Posterior vena cava (tissue), 2 donors: ENCODE results near the gene PHF1. TPM values are rescaled to one million over a fixed set of nuclear protein-coding genes. Genes with fewer than 3 reads are reported as not detected.

Source experiments
- DNase-seq: peaks from one replicate; pipeline ENCODE4 v3.0.0-alpha.2; 2020; ENCODE audit warnings: low spot score
- intact Hi-C, 2 donors: fragments of 100-400 bp; cut with DNase I; formaldehyde crosslinking; loops; one replicate each; pipeline versions ENCODE4 v1.14.1 to v1.14.2; 2022 to 2023
- total RNA-seq, 2 donors: library from RNA; stranded (reverse); fragmentation: NEBNext Ultra II Directional; extraction: Animal tissue kit (Norgen Biotek cat#: 25700); gene quantifications; one replicate each; pipeline ENCODE4 v1.2.1, GENCODE V29; 2021
- donor health status: DM: yes; HTN: yes; CAD: no.
- donor health status: DM: yes; HTN: yes; CAD: no.

Gene PHF1
- total RNA-seq, 2 donors from 2014 or later = 46.3 to 67.6 TPM

DNA sequence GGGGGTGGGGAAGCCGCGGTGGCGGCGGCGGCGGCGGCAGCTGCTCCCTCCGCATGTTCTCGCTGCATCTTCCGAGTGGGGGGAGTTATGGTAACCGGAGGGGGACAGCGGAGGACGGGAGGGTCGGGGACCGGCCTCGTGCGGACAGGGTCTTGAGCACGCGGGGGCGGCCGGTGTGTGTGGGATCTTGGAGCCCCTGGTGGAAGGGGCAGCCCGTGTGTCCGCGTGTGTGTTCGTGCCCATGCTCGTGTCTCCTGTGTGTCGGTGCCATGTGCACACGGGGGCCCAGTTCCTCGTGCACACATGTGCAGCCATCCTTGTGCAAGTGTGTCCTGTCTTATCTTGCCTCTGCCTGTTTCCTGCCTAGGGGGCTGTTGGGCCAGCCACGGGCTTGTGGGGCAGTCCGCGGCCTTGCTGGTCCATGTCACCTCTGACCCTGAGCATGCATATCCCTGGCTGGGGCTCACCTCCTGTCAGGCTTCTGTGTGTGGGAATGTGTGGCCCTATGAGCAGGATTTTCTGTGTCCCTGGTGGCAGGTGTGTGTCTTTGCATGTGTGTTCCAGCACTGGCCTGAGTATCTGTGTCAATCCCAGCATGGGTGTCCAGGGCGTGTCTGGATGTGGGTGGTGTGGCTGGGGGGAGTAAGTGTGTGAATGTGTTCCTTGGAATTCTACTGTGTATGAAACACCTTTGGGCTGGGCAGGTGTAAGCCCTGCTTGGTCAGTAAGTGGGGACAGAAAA is 17.6 kb downstream of the PHF1 start:
- intact Hi-C loops = no loop called here
- peak; percentile 85 for DNase-seq

DNA sequence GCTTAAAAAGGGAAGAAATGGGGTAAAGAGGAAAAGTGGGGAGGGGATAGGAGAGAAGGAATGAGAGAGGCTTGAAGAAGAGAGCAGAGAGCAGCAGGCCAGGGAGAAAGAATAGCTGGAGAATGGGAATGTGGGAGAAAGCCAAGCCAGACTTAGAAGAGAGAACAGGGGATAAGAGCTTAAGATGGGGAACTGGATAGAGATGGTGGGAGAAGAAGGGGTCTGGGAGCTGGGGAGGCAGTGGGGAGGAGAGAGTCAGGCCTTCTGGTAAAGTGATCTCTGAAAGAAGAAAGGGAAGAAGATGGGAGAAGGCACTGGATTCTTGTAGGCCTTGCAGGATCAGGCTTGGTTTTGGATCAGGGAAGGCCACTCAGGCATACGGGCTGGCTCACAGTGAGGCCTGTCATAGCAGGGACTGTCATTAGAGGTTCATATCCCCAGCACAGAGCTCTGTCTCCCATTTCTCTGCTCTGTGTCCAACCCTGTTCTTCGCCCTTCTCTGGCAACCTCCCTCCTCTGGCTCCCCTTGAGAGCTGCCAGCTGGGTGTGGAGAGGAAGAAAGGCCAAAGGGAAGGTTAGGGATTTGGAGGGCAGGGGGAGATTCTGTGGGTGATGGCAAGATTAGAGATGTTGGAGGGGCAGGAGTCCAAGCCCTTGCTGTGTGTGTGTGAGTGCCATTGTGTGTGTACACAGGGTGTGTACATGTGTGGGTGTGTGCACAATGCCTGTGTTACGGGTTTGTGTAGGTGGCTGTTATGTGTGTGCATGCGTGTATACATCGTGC is 18.3 kb downstream of the PHF1 start:
- no peak for DNase-seq
- intact Hi-C loops = loop anchor here in 1 of 2 donors (1.0 kb wide), 1 partner anchor 27 kb away; no protein-coding TSS in a partner anchor

DNA sequence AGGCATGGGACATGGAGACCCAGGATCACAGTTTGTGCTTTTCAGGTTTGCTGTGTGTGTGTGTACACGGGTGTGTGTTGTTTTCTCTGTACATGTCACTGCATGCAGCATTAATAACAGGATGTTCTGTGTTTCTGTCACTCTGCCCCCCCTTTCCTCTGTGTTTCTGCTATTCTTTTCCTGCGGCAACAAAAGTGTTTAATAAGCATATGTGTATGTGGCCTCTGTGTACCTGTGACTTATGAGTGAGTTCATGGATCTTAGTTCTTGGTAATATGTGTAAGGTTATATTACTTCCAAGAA is 18.9 kb downstream of the PHF1 start:
- no peak for DNase-seq
- intact Hi-C loops = loop anchor here in 1 of 2 donors (1.0 kb wide), 1 partner anchor 27 kb away; no protein-coding TSS in a partner anchor

DNA sequence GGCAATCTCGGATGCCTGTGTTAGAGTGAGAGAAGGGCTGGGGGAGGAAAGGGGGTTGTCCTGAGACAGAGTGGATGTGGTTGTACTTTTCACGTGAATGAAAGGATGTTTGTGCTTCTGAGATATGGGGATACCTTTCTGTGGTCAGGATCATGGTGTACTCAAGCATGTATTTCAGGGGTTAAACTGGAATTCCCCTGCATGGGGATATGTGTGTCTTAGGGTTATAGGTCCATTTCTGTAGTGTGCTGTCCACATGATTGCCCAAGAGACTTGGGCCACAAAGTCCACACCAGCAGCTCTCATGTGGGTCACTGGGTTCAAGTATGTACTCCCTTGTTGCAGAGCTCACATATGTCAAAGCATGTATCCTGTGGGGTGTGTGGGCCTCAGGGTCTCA is 19.5 kb downstream of the PHF1 start:
- no peak for DNase-seq
- intact Hi-C loops = no loop called here

DNA sequence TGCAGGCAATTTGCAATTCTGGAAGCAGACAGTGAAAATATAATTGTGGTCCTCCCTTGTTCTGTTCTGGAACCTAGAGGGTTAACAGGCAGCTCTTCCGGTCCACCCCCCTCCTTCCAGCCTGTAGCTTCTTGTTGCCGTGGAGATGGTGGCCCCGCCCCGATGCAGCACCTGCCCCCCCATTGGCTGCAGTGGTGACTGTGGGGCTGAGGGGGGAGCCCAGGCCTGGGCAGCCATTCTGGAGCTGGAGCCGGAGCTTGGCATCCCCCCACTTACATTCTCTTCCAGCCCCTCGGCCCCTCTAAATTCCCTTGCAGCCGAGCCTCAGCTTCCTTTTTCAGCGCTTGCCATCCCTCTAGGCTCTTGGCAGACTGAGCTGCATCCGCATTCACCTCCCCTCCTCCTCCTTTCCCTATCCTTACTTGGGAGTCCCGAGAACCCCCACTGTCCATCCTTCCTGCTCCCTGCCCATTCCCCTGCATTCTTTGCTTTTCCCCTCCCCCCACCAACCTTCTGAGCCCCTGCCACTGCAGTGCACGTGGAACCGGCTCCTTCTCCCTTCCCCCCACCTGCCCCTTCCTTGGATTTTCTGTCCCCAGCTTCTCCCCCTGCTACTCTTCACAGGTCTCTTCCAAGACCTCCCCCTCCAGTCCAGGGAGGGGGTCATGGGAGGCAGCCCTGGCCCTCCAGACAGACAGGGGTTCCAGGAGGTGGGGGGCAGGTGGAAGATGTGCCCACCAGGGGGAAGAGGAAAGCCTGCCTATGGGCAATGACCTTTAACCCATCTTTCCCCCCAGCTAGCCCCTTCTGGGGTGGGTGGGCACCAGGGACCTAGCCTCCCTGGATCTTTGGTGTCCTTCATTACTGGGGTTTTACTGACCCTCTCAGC is 20.4 kb downstream of the PHF1 start:
- intact Hi-C loops = no loop called here
- peak; percentile 92 for DNase-seq

DNA sequence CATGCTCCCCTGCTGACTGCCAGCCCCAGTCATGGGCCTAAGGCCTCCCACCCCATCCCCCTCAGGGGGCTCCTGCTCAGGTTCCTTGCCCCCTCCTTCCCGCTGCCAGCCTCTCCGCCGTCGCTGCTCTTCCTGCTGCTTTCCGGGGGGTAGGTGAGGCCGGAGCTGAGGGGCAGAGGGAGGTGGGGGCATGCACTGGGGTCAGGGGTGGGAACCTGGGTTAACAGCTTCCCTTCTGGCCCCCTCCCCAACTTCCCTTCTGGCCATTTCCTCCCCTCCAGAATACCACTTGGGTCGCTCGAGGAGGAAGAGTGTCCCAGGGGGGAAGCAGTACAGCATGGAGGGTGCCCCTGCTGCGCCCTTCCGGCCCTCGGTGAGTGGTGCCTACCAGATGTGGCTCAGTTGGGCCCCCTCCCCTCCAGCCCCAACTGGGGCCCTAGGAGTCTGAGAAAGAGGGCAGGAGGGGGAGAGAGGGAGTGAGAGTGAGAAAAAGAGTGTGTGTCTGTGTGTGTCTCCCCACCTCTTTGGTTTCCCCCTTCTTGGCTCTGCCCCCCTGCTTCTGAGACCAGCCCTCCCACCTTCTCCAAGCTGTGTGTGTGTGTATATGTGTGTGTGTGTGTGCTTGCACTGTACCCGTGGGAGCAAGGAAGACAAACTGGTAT is 21.2 kb downstream of the PHF1 start:
- no peak for DNase-seq

DNA sequence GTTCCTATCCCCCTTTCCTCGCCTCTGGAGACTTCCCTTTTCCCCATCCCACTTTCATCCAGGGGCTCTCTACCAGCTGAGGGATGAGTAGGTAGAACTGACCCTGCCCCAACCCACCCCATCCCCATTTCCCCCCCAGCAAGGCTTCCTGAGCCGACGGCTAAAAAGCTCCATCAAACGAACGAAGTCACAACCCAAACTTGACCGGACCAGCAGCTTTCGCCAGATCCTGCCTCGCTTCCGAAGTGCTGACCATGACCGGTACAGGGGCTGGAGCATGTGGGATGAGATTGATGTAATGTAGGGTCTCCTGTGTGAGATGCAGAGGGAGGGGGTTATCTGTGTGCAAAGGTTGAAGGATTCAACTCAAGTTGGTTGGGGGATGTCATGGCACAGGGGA is 21.7 kb downstream of the PHF1 start:
- intact Hi-C loops = no loop called here
- DNase-seq = no peak

More for the DNA sequence above, 21.2 kb downstream of the PHF1 start:
- intact Hi-C loops = no loop called here

DNA sequence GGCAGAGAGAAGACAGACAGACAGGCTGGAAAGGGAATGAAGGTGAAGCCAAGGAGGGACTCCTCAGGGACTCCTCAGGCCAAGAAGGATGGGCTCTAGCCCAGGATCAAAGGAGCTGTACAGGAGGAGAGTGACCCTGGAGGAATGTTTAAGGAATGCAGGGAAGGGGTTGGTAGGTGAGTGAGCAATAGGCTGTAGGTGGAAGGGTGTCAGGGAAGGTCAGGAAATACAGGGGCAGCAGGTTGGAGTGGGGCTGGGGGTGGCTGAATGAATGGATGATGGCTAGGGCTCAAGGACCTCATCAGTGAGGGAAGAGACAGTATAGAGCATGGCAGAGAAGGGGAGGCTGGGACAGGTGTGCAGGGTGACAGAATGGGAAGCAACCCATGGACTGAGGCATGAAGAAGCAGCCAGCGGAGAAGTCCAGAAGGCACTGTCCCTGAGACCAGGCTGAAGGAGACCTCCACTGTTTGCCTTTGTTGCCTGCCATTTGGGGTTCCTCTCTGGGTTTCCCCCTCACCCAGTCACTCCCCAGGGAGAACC is 22.3 kb downstream of the PHF1 start:
- DNase-seq = no peak

DNA sequence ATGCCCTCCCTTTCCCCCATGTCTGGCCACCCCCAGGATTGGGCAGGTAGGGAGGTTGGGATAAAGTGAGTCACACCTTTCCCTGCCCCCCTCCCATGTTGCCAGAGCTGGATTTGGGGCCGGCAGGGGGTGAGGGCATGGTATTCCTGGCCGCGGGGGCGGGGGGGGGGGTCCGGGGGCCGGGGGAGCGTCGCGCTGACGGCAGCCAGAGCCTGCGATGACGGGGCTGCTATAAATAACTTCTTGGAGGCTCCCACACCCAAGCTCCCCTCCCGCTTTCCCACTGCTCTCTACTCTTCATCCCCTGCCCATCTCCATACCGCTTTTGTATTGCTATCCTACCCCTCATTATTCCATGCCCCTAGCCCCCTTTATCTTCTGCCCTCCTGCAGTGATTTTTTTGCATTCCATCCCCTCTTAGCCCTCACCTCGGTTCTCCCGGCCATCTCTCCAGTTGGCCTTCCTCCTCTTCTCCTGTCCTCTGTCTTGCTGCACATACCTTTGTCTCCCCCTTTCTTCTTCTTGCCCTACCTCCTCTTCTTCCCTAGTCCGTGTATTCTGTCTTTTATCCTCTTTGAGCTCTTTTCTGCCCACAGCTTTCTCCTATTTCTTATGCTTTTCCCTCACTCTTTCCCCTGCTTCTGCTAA is 22.9 kb downstream of the PHF1 start:
- DNase-seq = no peak
- intact Hi-C loops = no loop called here

More for the DNA sequence above, 22.3 kb downstream of the PHF1 start:
- intact Hi-C loops = no loop called here

DNA sequence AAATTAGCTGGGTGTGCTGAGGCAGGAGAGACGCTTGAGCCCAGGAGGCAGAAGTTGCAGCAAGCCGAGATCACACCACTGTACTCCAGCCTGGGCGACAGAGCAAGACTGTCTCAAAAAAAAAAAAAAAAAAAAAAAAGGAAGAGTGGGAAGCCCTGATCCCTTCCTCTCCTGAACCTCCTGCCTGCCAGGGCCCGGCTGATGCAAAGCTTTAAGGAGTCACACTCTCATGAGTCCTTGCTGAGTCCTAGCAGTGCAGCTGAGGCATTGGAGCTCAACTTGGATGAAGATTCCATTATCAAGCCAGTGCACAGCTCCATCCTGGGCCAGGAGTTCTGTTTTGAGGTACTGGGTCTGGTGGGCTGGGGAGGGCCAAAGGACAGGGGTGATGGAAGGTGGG is 24.1 kb downstream of the PHF1 start:
- no peak for DNase-seq
- intact Hi-C loops = no loop called here

DNA sequence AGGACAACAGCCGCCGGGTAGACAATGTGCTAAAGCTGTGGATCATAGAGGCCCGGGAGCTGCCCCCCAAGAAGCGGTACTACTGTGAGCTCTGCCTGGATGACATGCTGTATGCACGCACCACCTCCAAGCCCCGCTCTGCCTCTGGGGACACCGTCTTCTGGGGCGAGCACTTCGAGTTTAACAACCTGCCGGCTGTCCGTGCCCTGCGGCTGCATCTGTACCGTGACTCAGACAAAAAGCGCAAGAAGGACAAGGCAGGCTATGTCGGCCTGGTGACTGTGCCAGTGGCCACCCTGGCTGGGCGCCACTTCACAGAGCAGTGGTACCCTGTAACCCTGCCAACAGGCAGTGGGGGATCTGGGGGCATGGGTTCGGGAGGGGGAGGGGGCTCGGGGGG is 26.9 kb downstream of the PHF1 start:
- no peak for DNase-seq
- intact Hi-C loops = no loop called here

DNA sequence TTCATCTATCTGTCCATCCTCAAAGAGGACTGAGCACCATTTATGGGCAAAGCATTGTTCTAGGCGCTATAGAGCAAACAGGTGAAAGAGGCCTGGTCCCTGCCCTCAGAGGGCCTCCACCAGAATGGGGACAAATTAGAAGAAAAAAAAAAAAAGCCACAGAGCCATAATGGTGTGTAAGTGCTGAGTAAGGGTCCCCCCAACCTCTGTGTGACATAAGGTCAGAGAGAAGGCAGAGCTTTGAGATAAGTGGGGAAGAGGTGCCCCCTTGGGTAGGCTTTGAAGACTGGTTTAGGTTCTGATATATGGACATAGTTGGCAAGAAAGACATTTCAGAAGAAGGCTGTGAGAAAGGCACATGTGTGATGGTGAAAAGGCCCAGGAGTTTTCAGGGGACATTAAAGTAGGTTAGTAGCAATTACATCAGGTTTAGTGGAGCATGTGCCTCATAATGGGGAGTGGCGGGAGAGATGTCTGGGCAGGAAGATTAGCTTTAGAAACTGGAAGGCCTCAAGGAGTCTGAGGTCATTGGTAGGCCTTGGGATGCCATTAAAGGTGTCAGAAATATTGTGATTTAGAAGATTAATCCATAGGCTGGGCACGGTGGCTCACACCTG is 28.3 kb downstream of the PHF1 start:
- DNase-seq = no peak
- intact Hi-C loops = no loop called here

DNA sequence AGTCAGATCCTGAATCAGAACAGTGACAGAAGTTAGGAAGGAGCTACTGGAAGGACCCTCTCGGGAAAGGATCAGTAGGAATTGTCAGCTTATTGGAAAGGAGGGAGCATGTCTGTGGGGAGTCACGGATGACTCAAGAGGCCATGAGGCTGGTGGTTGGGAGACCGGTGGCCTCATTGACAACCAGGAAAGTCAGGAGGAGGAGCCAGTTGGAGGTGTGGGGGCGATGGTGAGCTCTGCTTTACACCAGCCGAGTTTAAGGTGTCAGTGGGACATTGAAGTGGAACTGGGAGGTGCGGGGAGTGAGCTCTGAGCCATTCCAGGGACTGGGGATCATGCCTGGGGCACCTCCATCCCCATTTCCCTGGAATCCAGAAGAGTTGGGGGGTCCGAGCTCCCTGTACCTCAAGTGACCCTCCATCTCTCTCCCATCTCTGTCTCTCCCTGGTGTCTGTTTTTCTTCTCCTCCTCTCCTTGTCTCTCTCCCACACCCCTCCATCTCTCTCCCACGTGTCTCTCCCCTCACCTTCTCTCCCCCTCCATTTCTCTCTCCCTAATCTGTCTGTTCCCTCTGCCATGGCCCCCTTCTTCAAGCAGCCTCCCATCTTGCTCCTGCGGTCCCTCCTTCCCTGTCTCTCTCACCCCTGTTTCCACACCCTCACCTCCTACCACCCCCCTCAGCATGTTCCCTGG is 29.3 kb downstream of the PHF1 start:
- intact Hi-C loops = no loop called here
- DNase-seq = no peak

DNA sequence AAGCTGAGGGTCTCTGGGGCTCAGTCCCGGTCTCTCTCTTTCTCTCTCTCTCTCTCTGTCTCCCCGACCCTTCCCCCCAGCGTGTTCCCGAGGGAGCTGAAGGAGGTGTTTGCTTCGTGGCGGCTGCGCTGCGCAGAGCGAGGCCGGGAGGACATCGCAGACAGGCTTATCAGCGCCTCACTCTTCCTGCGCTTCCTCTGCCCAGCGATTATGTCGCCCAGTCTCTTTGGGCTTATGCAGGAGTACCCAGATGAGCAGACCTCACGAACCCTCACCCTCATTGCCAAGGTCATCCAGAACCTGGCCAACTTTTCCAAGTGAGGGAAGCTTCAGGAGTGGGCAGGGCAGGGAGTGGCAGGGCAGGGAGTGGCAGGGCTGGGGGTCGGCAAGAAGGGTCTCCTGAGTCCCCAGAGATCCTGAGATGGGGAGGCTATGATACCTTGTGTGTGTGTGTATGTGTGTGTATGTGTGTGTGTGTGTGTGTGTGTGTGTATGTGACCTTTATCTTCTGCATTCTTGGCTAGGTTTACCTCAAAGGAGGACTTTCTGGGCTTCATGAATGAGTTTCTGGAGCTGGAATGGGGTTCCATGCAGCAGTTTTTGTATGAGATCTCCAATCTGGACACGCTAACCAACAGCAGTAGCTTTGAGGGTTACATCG is 30.0 kb downstream of the PHF1 start:
- DNase-seq = no peak
- intact Hi-C loops = no loop called here

DNA sequence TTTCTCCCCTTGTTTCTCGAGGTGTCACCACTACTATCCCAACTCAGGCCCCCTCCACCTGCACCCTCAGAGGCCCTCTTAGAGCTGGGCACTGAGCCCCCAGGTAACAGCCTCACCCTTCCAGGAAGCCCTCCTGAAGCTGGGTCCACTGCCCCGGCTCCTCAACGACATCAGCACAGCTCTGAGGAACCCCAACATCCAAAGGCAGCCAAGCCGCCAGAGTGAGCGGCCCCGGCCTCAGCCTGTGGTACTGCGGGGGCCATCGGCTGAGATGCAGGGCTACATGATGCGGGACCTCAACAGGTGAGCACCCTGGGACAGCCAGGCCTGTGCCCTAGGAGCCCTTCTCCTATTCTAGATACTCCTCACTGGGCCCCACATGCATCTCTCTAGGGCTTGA is 30.6 kb downstream of the PHF1 start:
- intact Hi-C loops = no loop called here
- DNase-seq = no peak

DNA sequence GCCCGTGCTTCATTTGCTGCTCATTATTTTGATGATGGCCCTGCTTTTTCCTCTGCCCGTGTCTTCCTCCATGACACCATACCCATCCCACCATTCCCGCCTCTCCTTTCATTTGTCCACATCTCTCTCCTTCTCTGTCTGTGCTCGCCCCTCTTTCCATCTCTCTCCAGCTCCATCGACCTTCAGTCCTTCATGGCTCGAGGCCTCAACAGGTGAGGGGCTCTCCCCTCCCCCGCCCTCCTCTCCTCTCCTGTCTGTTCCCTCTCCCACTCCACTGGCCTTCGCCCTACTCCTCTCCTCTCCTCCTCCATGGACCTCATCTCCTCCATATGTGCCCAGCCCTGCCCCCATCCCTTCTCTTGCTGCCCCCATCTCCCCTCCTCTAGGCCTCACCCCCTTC is 31.5 kb downstream of the PHF1 start:
- intact Hi-C loops = no loop called here
- DNase-seq = no peak

DNA sequence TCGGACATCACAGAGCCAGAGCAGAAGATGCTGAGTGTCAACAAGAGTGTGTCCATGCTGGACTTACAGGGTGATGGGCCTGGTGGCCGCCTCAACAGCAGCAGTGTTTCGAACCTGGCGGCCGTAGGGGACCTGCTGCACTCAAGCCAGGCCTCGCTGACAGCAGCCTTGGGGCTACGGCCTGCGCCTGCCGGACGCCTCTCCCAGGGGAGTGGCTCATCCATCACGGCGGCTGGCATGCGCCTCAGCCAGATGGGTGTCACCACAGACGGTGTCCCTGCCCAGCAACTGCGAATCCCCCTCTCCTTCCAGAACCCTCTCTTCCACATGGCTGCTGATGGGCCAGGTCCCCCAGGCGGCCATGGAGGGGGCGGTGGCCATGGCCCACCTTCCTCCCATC is 32.2 kb downstream of the PHF1 start:
- DNase-seq = no peak
- intact Hi-C loops = no loop called here
